Ovary (tissue), 9 donors: ENCODE data around the gene KIAA1671. TPM values are rescaled to one million over a fixed set of nuclear protein-coding genes. Genes with fewer than 3 reads are reported as not detected.

ENCODE experiments used
- DNase-seq, 5 donors: peaks; one replicate each; pipeline ENCODE4 v3.0.0-alpha.2; 2019 to 2020
- H3K27ac ChIP-seq, 2 donors: fragments of 200-600 bp; one replicate each; pipeline versions ENCODE4 v1.5.1 to v1.8.0; 2019 to 2022
- H3K27me3 ChIP-seq: fragments of 200-600 bp; one replicate; pipeline ENCODE4 v1.8.0; 2022
- H3K36me3 ChIP-seq: fragments of 200-600 bp; sonication (generic); one replicate; pipeline ENCODE4 v1.5.1; 2019
- H3K4me1 ChIP-seq: one replicate; pipeline ENCODE4 v1.8.1; 2013; ENCODE audit warnings: mild to moderate bottlenecking, moderate library complexity; ENCODE audit not compliant: insufficient read depth
- H3K4me3 ChIP-seq: fragments of 200-600 bp; sonication (generic); one replicate; pipeline ENCODE4 v1.5.1; 2017
- H3K9me3 ChIP-seq, 2 donors: fragments of 200-600 bp in 1 of 2; sonication (generic) in 1 of 2; one replicate each; pipeline versions ENCODE4 v1.5.1 to v1.8.1; 2013 to 2019; ENCODE audit warnings: mild to moderate bottlenecking in 1 of 2, moderate library complexity in 1 of 2
- EP300 ChIP-seq: sonication (generic); formaldehyde crosslinking; IDR thresholded peaks from one replicate; pipeline ENCODE4 v1.6.1; 2017; ENCODE audit warnings: antibody characterized with exemption
- POLR2A ChIP-seq: fragments of 450-650 bp; IDR thresholded peaks from one replicate; pipeline ENCODE4 v1.6.1; 2017; ENCODE audit warnings: antibody characterized with exemption, mild to moderate bottlenecking, moderate library complexity
- WGBS, 3 donors: extraction: QIAGEN DNeasy Blood & Tissue Kit in 1 of 3; methylation state at CpG; one replicate each; pipeline versions ENCODE4 v1.1.5 to v1.1.7; 2013 to 2017; 5-methylcytosine and 5-hydroxymethylcytosine counted together
- intact Hi-C, 4 donors: fragments of 100-400 bp; cut with DNase I; formaldehyde crosslinking; loops; one replicate each; pipeline versions ENCODE4 v1.11.0 to v1.15.1; 2022 to 2023
- polyA plus RNA-seq, 2 donors: library from polyadenylated mRNA; stranded (reverse); fragments of 200-250 nt in 1 of 2; fragments of 350-450 nt in 1 of 2; fragmentation: Illumina TruSeq in 1 of 2; extraction: RNeasy Lipid Tissue Mini Kit (QIAGEN cat#74804) in 1 of 2; gene quantifications; one replicate each; pipeline ENCODE4 v1.2.3, GENCODE V29; 2013 to 2014
- total RNA-seq, 7 donors: library from RNA; depleted of rRNA in 2 of 7; stranded (reverse); fragments of >200 nt in 2 of 7; fragmentation: NEBNext Ultra II Directional in 3 of 7; extraction: Animal tissue kit (Norgen Biotek cat#: 25700) in 3 of 7; gene quantifications; one replicate each; pipeline versions ENCODE4 v1.1.0 to v1.2.4, GENCODE V29; 2016 to 2023
- TF ChIP-seq, protein P1 (sequence below), 3 donors: fragments of 450-650 bp in 2 of 3; fragments of 200-600 bp in 1 of 3; IDR thresholded peaks; one replicate each; pipeline versions ENCODE4 v1.5.1 to v1.8.0; 2016 to 2022; ENCODE audit warnings: antibody characterized with exemption in 3 of 3, mild to moderate bottlenecking in 1 of 3
- donor health status: DM: no; HTN: no; CAD: no; lungs with moderate emphysema.
- donor health status: DM: no; HTN: no; CAD: no.
- donor health status: Bipolar disorder and iron deficiency.
- donor health status: DM: yes; HTN: yes; CAD: no.
- donor health status: DM: no; HTN: no; CAD: no.
- donor health status: DM: yes; HTN: yes; CAD: no.

Gene KIAA1671
- total and polyA plus RNA-seq, 9 donors = 9.8 to 27.9 (median 24.5) TPM

DNA sequence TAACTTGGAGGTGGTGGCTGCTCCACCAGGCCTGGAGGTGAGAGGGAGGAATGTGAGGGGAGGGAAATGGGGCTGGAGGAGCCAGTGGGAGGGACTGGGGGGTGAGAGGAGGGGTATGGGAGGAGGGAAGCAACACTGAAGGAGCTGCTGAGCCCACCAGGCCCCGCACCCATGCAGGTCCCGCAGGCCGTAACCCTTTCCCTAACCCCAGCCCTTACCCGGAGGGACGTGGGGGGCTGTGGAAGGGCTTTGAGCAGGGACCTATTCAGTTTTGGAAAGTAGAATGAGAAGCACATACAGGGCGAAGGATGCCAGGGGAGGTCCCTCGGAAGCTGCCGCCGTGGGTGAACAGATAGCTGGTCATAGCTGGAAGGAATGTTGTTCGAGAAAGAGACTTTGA is 213.3 kb downstream of the KIAA1671 start:
- no peak overlapping the region for H3K27ac ChIP-seq
- no peak for DNase-seq
- no peaks in the 10 kb centered on the region for H3K9me3 ChIP-seq
- no peak overlapping the region for H3K4me3 ChIP-seq
- WGBS, 3 donors = 94 to 97% (median 96%) methylated on average over 10 of the region's 10 CpGs
- H3K27me3 ChIP-seq = no peaks in the 10 kb centered on the region
- TF ChIP-seq POLR2A (no peak), EP300 (no peak)
- TF ChIP-seq, protein P1, sequence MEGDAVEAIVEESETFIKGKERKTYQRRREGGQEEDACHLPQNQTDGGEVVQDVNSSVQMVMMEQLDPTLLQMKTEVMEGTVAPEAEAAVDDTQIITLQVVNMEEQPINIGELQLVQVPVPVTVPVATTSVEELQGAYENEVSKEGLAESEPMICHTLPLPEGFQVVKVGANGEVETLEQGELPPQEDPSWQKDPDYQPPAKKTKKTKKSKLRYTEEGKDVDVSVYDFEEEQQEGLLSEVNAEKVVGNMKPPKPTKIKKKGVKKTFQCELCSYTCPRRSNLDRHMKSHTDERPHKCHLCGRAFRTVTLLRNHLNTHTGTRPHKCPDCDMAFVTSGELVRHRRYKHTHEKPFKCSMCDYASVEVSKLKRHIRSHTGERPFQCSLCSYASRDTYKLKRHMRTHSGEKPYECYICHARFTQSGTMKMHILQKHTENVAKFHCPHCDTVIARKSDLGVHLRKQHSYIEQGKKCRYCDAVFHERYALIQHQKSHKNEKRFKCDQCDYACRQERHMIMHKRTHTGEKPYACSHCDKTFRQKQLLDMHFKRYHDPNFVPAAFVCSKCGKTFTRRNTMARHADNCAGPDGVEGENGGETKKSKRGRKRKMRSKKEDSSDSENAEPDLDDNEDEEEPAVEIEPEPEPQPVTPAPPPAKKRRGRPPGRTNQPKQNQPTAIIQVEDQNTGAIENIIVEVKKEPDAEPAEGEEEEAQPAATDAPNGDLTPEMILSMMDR (IDR thresholded peaks at IDR 0.05) = no peak
- intact Hi-C loops = no loop called here
- no peaks in the 10 kb centered on the region for H3K4me1 ChIP-seq
- no peaks in the 10 kb centered on the region for H3K36me3 ChIP-seq

GRCh38 chr22:25166266-25167040 is 213.9 kb downstream of the KIAA1671 start:
- intact Hi-C loops = no loop called here
- Histone ChIP-seq H3K4me3 (no peak overlapping the region), H3K4me1 (no peaks in the 10 kb centered on the region), H3K27me3 (no peaks in the 10 kb centered on the region), H3K9me3 (no peaks in the 10 kb centered on the region), H3K36me3 (no peaks in the 10 kb centered on the region), H3K27ac (no peak overlapping the region)
- no peak for TF ChIP-seq EP300
- TF ChIP-seq, protein P1 (IDR thresholded peaks at IDR 0.05) = no peak
- DNase-seq = no peak
- WGBS, 3 donors = 80 to 92% (median 84%) methylated on average over 9 of the region's 9 CpGs

DNA sequence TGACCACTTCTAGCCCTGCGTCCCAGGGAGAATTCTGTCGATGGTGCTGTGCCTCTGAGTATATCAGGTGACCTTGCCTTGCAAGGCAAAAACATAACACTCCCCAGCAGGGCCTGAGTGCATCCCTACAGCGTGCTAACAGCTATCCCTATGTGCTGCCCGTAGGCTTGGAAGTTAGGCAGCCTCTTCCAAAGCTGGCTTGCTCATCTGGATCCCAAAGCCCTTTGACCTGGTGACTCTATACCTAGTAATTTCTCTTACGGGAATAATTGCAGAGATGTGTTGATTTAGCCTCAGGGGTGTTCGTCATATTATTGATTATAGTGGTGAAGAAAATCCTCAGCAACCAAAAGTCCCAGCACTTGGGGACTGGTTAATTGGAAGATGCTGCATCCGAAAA is 214.6 kb downstream of the KIAA1671 start:
- no peak overlapping the region for H3K4me3 ChIP-seq
- TF ChIP-seq POLR2A (no peak), EP300 (no peak)
- TF ChIP-seq, protein P1 (IDR thresholded peaks at IDR 0.05) = no peak
- intact Hi-C loops = no loop called here
- no peak overlapping the region for H3K27ac ChIP-seq
- no peaks in the 10 kb centered on the region for H3K27me3 ChIP-seq
- H3K9me3 ChIP-seq = no peaks in the 10 kb centered on the region
- no peaks in the 10 kb centered on the region for H3K36me3 ChIP-seq
- 55 to 73% (median 63%) methylated on average over 7 of the region's 7 CpGs for WGBS, 3 donors
- no peaks in the 10 kb centered on the region for H3K4me1 ChIP-seq
- no peak for DNase-seq

DNA sequence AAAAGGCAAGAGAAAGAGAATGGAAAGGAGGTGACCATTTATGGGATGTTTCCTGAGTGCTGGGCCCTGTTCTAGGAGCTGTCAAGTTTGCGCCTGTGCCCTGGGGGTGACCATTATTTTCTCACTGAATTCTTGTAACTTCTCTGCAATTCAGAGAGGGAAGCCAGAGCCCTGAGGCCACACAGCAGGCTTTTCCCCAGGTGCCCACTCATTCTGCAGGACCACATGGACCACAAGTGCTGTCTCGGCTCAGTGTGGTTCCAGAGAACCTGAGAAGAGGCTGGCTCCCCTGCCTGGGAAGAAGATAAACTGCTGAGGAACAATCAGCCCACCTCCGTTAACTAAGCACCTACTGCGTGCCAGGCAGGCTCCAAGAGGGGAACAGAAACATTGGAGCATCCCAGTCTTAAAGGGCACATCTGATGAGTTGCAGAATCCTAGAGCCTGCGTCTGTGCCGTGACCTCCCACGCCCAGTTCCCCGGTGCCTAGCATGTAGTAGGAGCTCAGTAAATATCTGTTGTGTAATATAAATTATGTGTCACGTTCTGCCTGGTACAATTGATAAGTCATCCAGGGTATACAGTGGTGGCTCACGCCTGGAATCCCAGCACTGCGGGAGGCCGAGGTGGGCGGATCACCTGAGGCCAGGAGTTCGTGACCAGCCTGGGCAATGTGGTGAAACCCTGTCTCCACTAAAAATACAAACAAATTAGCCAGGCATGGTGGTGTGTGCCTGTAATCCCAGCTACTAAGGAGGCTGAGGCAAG is 215.5 kb downstream of the KIAA1671 start:
- Histone ChIP-seq H3K36me3 (no peaks in the 10 kb centered on the region), H3K4me3 (no peak overlapping the region), H3K9me3 (no peaks in the 10 kb centered on the region), H3K27ac (no peak overlapping the region), H3K27me3 (no peaks in the 10 kb centered on the region), H3K4me1 (no peaks in the 10 kb centered on the region)
- DNase-seq = no peak
- WGBS, 3 donors = 87 to 91% (median 90%) methylated on average over 14 of the region's 14 CpGs
- TF ChIP-seq EP300 (no peak), POLR2A (no peak)
- TF ChIP-seq, protein P1 (IDR thresholded peaks at IDR 0.05) = no peak
- intact Hi-C loops = no loop called here
